ENCODE measurements around the gene MED8. TPM values are rescaled to one million over a fixed set of nuclear protein-coding genes. Genes with fewer than 3 reads are reported as not detected.
"Not testable (repeated sequence)": the region's sequence is repeated elsewhere in the genome, so short reads cannot be mapped to it uniquely, and the experiment has no call there.

The MED8 gene
- total and polyA plus RNA-seq, 2 of the 13 experiments (the other 11 are each of a cell fraction or from before 2014, with no cell fraction given): 16.9 to 77.4 TPM

- H3K9ac ChIP-seq (ENCODE audit: insufficient read depth, low read depth, low read length); ATAC-seq; H3K9me3 ChIP-seq (ENCODE audit: low read length); BruUV-seq (replicated peaks); CTCF ChIA-PET (ENCODE audit: low intra/inter-chr PET ratio, low total read pairs); H3K4me2 ChIP-seq (ENCODE audit: low read depth, low read length); H3K27ac ChIP-seq (ENCODE audit: extremely low read length, insufficient read depth, low read length); POLR2A ChIA-PET; in situ Hi-C loops (cut with HindIII; ENCODE audit: extremely low pct_ligation_motif_present, low pct_unique_long_range_greater_than_20kb); H2AFZ ChIP-seq (ENCODE audit: low read length); H3K36me3 ChIP-seq (replicated peaks in 1 of 2; ENCODE audit: control insufficient read depth in 1 of 2, insufficient read depth in 2 of 2, low read length in 2 of 2); intact Hi-C loops (cut with micrococcal nuclease; ENCODE audit: unreplicated experiment); H3K27me3 ChIP-seq (ENCODE audit: control insufficient read depth in 1 of 2, insufficient read depth in 2 of 2, low read length in 2 of 2); H4K20me1 ChIP-seq (ENCODE audit: insufficient read depth, low read length); H3K4me3 ChIP-seq (replicated peaks in 1 of 3; ENCODE audit: insufficient read depth in 1 of 3, low read depth in 2 of 3, low read length in 3 of 3); DNase-seq (ENCODE audit: low spot score); FAIRE-seq: not testable (repeated sequence)
- peaks cover 35% of the 10 kb centered on the region for H3K4me1 ChIP-seq (ENCODE audit: insufficient read depth, low read length)
- H3K79me2 ChIP-seq (ENCODE audit: insufficient read depth, low read length): peaks cover 13% of the 10 kb centered on the region
- TF ChIP-seq ZNF121 (CRISPR knock-in tag; IDR thresholded peaks at IDR 0.05): peak; percentile 30; the same call in 1 of the 2 replicates
- whole genome bisulfite sequencing (ENCODE audit: low lambda C conversion rate): 98% methylated on average over 6 of the region's 6 CpGs
These were observed 19.8 kb downstream of the MED8 start for GRCh38 chr1:43369779-43370178.

- H3K27ac ChIP-seq (ENCODE audit: extremely low read length, insufficient read depth, low read length): peak overlapping the region; percentile 91
- H3K4me2 ChIP-seq (ENCODE audit: low read depth, low read length): peak overlapping the region; percentile 92
- POLR2A ChIA-PET: interaction anchor here (1.0 to 3.8 kb wide), 5 partner anchors 10 to 197 kb away, joined by 3 to 32 read pairs (median 21); partner anchors contain the start of genes CDC20, CFAP57, EBNA1BP2 and MED8
- 5% methylated on average over 6 of the region's 6 CpGs for WGBS (ENCODE audit: low lambda C conversion rate)
- peaks cover 46% of the 10 kb centered on the region for H3K4me1 ChIP-seq (ENCODE audit: insufficient read depth, low read length)
- FAIRE-seq (no peak), ATAC-seq (peak; percentile 6; the same call in 2 of the 3 replicates), DNase-seq (ENCODE audit: low spot score) (no peak)
- H3K27me3 ChIP-seq (ENCODE audit: control insufficient read depth in 1 of 2, insufficient read depth in 2 of 2, low read length in 2 of 2): no peaks in the 10 kb centered on the region
- peaks cover 13% of the 10 kb centered on the region for H3K79me2 ChIP-seq (ENCODE audit: insufficient read depth, low read length)
- CTCF ChIA-PET (ENCODE audit: low intra/inter-chr PET ratio, low total read pairs): interaction anchor here (1.2 kb wide), 1 partner anchor 130 kb away, joined by 3 read pairs; no protein-coding TSS in a partner anchor
- BruUV-seq (replicated peaks): TSS peak; percentile 90
- in situ Hi-C loops (cut with HindIII; ENCODE audit: extremely low pct_ligation_motif_present, low pct_unique_long_range_greater_than_20kb) (no loop called here), intact Hi-C loops (cut with micrococcal nuclease; ENCODE audit: unreplicated experiment) (loop anchor here (1.0 kb wide), 1 partner anchor 46 kb away; no protein-coding TSS in a partner anchor)
- H3K36me3 ChIP-seq (replicated peaks in 1 of 2; ENCODE audit: control insufficient read depth in 1 of 2, insufficient read depth in 2 of 2, low read length in 2 of 2): peaks cover 5 to 6% of the 10 kb centered on the region in 2 experiments; a peak in 3 of 5 replicates
- no peak overlapping the region for H2AFZ ChIP-seq (ENCODE audit: low read length)
- H3K9me3 ChIP-seq (ENCODE audit: low read length): no peaks in the 10 kb centered on the region
- H3K9ac ChIP-seq (ENCODE audit: insufficient read depth, low read depth, low read length): peak overlapping the region; percentile 76
- no peaks in the 10 kb centered on the region for H4K20me1 ChIP-seq (ENCODE audit: insufficient read depth, low read length)
- H3K4me3 ChIP-seq (replicated peaks in 1 of 3; ENCODE audit: insufficient read depth in 1 of 3, low read depth in 2 of 3, low read length in 3 of 3): peak overlapping the region; percentile 76 to 88 (median 79)
- TF ChIP-seq GATA4 (IDR thresholded peaks at IDR 0.05; ENCODE audit: borderline replicate concordance, low read depth) (no peak), GRHL1 (CRISPR knock-in tag; conservative IDR thresholded peaks at IDR 0.05) (no peak), ZNF629 (CRISPR knock-in tag; conservative IDR thresholded peaks at IDR 0.05) (no peak), ZBTB38 (CRISPR knock-in tag; IDR thresholded peaks at IDR 0.05) (no peak), ZNF780A (CRISPR knock-in tag; IDR thresholded peaks at IDR 0.05) (no peak), ARNT (IDR thresholded peaks at IDR 0.05) (no peak), THAP9 (CRISPR knock-in tag; IDR thresholded peaks at IDR 0.05; ENCODE audit: borderline replicate concordance) (0 out of 2 replicates have a peak, but pooled peaks have one; percentile 7), SMAD3 (CRISPR knock-in tag; IDR thresholded peaks at IDR 0.05) (no peak), TFAP4 (IDR thresholded peaks at IDR 0.05; ENCODE audit: borderline replicate concordance, low read depth) (peak; percentile 23; the same call in 1 of the 2 replicates), FOXC1 (CRISPR knock-in tag; IDR thresholded peaks at IDR 0.05; ENCODE audit: borderline replicate concordance) (no peak), ATF4 (CRISPR knock-in tag; IDR thresholded peaks at IDR 0.05) (no peak)
These were observed 21.0 kb downstream of the MED8 start for GRCh38 chr1:43368646-43369020.

Data from HepG2 (cell line).